Lower leg skin (tissue), 3 donors: ENCODE measurements around the gene BCL2.

Source experiments
- POLR2A ChIP-seq, 2 donors: fragments of 450-650 bp; IDR thresholded peaks; one replicate each; pipeline ENCODE4 v1.6.1; 2016 to 2017; ENCODE audit warnings: antibody characterized with exemption in 2 of 2, mild to moderate bottlenecking in 1 of 2, moderate library complexity in 1 of 2
- TF ChIP-seq, protein P1 (sequence below), 3 donors: fragments of 450-650 bp; IDR thresholded peaks; one replicate each; pipeline ENCODE4 v1.5.1; 2016; ENCODE audit warnings: antibody characterized with exemption in 3 of 3, mild to moderate bottlenecking in 3 of 3, moderate library complexity in 2 of 3

DNA sequence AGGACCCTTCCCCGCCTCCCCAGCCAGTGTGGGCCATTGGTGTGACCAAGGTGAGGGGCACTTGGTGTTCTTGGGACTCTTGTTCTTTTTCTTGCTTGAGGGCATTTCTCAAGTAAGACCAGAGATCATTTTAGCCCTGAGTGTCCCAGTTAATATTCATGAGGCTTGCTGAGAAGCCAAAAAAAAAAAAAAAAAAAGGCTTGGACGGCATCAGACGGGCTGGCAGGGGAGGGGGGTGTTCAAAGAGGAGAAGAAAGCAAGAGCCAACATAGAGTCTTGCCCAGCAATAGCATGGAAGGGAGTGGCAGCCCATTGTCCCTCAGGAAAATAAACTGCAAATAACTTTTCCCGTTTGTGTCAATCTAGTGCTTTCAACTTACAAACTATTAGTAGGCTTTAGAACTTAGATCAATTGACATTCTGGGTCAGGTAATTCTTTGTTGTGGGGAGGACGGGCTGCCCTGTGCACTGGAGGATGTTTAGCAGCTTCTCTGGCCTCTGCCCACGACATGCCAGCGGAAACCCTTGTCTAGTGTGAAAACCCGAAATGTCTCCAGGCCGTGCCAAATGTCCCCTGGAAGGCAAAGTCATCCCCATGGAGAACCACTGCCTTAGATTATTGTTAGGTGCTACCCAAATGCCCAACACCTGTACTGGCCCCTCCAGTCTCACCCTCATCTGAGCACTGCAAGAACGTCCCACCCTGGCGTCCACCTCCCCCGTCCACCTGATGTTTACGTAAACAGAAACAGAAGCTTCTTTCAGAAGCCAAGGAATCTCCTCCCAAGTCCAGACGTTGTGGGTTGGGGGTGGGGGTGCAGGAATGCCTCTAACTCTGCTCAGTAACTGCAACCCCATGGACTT, 163.4 kb downstream of the BCL2 start:
- TF ChIP-seq, protein P1, sequence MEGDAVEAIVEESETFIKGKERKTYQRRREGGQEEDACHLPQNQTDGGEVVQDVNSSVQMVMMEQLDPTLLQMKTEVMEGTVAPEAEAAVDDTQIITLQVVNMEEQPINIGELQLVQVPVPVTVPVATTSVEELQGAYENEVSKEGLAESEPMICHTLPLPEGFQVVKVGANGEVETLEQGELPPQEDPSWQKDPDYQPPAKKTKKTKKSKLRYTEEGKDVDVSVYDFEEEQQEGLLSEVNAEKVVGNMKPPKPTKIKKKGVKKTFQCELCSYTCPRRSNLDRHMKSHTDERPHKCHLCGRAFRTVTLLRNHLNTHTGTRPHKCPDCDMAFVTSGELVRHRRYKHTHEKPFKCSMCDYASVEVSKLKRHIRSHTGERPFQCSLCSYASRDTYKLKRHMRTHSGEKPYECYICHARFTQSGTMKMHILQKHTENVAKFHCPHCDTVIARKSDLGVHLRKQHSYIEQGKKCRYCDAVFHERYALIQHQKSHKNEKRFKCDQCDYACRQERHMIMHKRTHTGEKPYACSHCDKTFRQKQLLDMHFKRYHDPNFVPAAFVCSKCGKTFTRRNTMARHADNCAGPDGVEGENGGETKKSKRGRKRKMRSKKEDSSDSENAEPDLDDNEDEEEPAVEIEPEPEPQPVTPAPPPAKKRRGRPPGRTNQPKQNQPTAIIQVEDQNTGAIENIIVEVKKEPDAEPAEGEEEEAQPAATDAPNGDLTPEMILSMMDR (IDR thresholded peaks at IDR 0.05) = no peak
- no peak for TF ChIP-seq POLR2A (IDR thresholded peaks at IDR 0.05)
